IPS-NIHi7 (cell line): ENCODE results near the gene ESPN.
"Not testable (repeated sequence)": the region's sequence is repeated elsewhere in the genome, so short reads cannot be mapped to it uniquely, and the experiment has no call there.

Experiments
- DNase-seq: peaks from one replicate; pipeline ENCODE4 v3.0.0; 2012; ENCODE audit warnings: mixed read lengths; ENCODE audit errors: extremely low spot score

The ESPN gene

GRCh38 chr1:6483017-6483760, 58.6 kb downstream of the ESPN start:
- no peak for DNase-seq

GRCh38 chr1:6483761-6484117, 59.2 kb downstream of the ESPN start:
- no peak for DNase-seq

GRCh38 chr1:6484826-6485167, 60.2 kb downstream of the ESPN start:
- no peak for DNase-seq

- peak; percentile 40 for DNase-seq
Measured at GRCh38 chr1:6485168-6486101, 60.9 kb downstream of the ESPN start.

GRCh38 chr1:6486433-6487011, 61.9 kb downstream of the ESPN start:
- DNase-seq, result peak; percentile 89

GRCh38 chr1:6487804-6488484, 63.4 kb downstream of the ESPN start:
- no peak for DNase-seq

- DNase-seq, result no peak
Measured at GRCh38 chr1:6488602-6489382, 64.2 kb downstream of the ESPN start.

GRCh38 chr1:6489383-6489765, 64.8 kb downstream of the ESPN start:
- DNase-seq, result no peak

- DNase-seq, result peak; percentile 89
Measured at GRCh38 chr1:6489799-6490180, 65.2 kb downstream of the ESPN start.

GRCh38 chr1:6490181-6491080, 65.9 kb downstream of the ESPN start:
- peak; percentile 84 for DNase-seq

- no peak for DNase-seq
Measured at GRCh38 chr1:6491081-6491449, 66.5 kb downstream of the ESPN start.

- peak; percentile 48 for DNase-seq
Measured at GRCh38 chr1:6491480-6491962, 66.9 kb downstream of the ESPN start, which contains the start of gene PLEKHG5. Gene PLEKHG5, minus strand, starts transcription at chr1:6491667. Its CDS starts 14,096 bp downstream, at chr1:6477571.

- no peak for DNase-seq
Measured at GRCh38 chr1:6491966-6492365, 67.4 kb downstream of the ESPN start.

GRCh38 chr1:6493834-6494223, 69.3 kb downstream of the ESPN start:
- DNase-seq, result not testable (repeated sequence)

- no peak for DNase-seq
Measured at GRCh38 chr1:6494627-6495026, 70.1 kb downstream of the ESPN start.

- no peak for DNase-seq
Measured at GRCh38 chr1:6495041-6495441, 70.5 kb downstream of the ESPN start.

GRCh38 chr1:6495540-6496364, 71.2 kb downstream of the ESPN start:
- no peak for DNase-seq

- DNase-seq, result no peak
Measured at GRCh38 chr1:6496365-6496721, 71.8 kb downstream of the ESPN start.

- DNase-seq, result no peak
Measured at GRCh38 chr1:6496890-6497214, 72.3 kb downstream of the ESPN start.
